GM19328 (cell line): ENCODE data around the gene CEP85.
"Not testable (repeated sequence)": the region's sequence is repeated elsewhere in the genome, so short reads cannot be mapped to it uniquely, and the experiment has no call there.

ENCODE experiments used
- ATAC-seq: cut with Tn5 transposase; IDR thresholded peaks from one replicate; pipeline ENCODE4 v1.9.1; 2021; ENCODE audit warnings: mild to moderate bottlenecking, moderate library complexity; ENCODE audit not compliant: unreplicated experiment

The CEP85 gene

DNA sequence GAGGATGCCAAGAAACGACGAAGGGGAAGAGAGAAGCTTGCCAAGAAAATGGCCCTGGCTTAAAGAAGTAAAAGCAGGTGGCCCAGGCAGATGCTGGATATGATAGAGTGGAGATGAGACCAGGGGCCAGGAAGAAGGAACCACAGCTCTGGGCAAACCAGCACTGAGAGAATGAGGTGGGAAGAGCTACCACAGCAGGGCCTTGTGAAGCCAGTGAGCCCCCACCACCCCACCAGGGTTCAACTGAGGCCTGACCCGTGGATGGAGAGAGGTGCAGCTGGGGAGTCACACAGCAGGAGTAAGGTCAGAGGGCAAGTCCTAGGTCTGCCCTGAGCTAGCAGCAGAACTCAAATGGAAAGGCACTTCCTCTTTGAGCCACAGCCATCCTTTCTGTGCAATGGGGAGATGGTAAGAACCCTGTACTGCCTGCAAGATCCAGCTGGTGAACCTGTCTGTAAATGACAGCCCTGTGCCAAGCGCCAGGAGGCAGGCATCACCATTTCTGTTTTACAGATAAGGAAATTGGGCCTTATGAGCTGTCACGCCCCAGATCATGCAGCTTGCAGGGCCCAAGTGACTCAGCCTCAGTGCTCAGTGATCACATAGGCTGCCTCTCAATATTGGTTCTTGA lies 54.4 kb downstream of the CEP85 start:
- ATAC-seq, result no peak

DNA sequence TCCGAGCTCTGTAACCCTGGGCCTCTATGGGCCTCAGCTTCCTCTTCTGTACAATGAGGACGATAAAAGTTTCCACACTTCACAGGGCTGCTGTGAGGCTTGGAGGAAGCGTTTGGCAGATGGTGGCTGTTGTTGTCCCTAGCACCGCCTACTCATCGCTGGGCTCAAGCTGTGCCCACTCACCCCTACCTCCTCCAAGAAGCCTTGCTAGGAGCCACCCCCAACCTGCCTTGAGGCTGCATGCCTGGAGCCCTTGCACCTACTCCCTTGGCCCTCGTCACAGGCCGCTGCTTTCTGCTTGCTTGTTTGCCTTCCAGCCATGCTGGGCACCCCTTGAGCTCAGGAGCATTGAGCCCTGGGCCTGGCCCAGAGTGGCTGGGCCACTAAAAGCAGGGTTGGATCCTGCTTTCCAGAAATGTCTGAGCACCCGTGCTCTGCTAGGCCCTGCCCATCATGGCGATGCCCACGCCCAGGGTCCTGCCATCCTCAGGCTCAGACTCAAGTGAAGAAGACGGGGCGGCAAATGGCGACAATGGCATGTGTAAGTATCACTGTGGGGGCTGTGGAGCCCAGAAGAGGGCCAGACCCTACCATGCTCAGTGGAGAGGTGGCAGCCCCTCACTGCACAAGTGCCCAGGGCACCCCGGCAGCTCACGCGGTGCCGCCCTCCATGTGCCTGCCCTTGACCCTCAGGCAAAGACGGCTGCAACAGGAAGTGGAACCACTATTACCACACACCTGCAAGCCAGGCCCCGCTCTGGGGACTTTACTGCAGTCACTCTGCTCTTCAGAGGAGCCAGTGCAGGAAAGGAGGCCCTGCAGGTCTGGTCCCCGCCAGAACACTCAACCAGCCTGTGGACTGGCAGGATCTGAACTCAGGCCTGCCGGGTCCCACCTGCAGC lies 55.4 kb downstream of the CEP85 start:
- ATAC-seq, result no peak

DNA sequence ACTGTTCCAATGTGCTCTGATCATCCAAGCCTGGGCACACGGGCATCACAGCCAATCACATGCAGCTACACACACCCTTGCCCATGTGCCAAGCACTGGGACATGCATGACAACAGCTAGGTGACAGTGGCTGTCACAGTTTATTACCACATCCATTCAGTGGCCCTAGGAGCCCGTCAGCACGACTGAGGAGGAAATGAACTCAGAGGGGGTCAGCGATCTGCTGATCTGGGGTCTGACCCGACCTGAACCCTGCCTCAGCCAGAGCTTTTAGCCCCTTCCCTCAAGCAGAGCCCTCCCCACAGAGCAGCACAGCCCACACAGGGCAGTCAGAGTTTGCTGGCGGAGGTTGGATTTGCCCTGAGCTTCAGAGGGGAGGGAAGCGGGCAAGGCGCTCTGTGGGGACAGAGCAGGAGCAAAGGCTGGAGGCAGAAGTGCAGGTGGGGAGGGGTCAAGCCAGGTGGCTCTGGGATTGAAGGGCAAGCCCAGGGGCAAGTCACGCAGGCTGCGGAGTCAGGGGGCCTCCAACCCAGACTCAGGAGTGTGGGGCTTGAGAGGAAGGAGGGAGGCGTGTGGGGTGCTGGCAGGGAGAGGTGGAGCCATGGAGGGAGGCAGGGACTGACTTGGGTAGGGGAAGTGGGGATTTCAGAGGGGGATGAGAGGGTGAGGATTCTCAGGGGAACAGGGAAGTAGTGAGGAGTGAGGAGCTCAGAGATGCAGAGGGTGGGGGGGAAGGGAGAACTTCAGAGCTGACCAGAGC lies 56.3 kb downstream of the CEP85 start:
- no peak for ATAC-seq

DNA sequence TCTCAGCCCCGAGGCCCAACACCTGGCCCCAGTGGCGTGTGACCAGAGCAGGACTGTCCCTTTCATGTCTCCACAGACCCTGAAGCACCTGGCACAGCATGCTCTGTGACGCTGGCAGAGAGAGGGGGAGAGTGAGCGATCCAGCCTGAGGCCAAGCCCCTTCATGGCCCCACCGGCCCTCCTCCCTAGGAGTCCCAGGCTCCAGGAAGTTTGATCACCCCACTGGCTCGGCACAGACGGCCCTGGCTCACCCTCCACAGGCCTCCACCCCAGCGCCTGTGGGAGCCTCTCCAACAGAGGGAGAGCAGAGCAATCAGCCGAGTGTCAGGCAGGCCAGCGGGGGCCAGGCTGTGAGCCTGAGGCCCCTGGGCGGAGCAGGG lies 56.9 kb downstream of the CEP85 start:
- ATAC-seq, result no peak

DNA sequence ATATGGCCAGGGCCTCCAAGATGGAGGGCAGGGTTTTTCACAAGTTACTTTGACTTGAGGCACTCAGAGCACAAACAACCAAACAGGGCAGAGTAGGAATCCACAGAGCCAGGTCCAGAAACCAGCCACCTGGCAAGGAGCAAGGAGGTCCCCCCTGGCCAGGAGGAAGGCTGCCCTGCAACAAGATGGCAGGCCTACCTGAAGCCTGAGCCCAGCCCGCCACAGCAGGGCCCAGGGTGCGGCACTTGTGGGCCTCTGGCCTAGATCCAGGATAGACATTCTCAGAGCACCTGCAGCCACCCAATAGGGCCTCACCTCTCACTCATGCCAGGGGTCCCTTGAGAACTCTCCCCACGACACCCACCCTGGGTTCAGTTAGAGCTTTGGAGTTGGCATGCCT lies 57.4 kb downstream of the CEP85 start:
- ATAC-seq, result no peak

DNA sequence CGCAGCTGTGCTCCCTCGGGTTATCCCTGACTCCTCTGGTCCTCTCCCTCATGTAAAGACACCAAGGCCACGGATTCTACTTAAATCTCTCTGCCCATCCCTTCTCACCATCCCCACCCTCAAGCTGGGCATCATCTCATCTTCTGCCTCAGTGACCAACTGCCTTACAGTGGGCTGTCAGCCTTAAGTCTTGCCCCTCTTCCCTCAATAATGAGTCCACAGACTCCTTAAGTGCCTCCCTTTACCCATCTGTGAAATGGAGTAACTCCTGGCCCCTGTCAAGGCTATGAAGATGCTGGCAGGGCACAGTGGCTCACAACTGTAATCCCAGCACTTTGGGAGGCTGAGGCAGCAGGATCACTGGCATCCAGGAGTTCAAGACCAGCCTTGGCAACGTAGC lies 57.9 kb downstream of the CEP85 start:
- ATAC-seq, result no peak

DNA sequence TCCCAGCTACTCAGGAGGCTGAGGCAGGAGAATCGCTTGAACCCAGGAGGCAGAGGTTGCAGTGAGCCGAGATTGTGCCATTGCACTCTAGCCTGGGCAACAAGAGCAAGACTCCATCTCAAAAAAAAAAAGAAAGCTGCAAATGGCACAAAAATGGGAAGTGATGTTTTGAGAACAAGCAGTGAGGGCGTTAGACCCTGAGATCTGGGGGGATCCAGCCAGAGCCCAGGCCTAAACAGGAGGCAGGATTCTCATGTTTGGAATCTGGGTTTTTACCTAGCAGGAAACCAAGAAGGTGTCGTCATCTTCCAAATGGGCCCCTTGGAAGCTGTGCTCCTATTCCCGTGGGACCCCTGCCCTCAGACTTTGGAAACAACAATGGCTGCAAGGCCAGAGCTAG lies 58.7 kb downstream of the CEP85 start:
- not testable (repeated sequence) for ATAC-seq

DNA sequence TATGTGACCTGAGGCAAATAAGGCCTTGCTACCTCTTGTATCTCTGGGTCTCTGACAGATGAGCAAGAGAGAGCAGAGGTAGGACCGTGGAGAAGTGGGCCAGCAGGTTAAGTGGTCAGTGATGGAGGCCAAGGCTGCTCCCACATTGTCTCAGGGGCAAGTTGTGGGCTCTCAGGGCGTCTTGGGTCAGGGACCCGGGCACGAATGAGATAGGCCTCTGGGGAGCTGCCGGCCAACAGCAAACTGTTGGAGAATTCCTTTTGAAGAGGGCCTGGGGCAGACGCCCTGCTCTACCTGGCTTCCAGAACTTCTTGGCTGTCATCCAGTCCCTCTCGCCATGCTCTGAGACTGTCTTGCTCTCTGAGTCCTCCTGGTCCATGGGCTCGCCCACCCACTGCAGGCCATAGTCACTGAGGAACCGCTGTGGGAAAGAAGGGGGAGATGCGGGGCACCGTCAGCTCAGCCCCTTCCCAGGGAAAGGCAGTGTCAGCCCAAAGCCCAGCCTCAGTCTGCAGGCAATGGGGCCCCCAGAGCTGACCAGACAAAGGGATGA lies 60.0 kb downstream of the CEP85 start:
- ATAC-seq, result no peak

DNA sequence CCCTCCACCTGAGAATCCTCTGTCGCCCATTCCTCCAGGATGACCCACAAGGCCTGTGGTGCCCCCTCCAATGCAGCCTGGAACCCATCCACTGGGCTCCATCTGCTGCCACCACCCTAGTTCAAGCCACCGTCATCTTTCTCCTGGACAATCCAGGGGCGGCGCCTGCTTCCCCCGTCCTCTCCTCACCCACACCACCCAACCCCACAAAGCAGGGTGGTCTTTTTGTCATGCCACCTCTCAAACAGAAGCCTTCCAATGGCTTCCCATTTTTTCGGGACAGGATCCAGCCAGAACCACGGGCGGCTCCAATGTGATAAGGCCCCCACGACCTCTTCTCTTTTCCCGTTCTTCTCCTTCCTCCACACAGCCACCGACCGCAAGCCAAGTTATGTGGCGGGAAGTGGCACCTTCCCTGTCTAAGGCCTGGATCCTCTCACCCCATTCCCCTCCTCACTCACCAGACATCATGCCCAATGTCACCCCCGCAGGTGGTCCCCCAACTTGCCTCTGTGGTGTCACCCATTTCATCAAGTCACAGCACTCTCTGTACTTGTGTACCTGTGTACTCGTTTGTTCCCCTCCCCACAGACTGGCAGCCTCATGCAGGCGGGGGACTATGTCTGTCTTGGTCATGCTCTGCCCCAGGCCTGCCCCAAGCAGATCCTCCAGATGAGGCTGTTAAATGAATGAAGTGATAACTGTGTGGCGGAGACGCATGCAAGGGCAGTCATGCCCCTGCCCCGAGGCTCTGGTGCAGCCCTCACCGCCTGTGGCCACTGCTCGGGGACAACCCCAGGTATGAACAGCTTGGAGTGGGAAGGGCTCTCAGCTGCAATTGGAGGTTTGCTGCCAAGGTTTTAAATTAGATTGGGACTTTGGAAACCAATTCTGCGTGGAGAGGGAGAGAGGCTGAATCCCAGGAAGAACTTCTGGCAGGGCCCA lies 61.5 kb downstream of the CEP85 start:
- ATAC-seq, result no peak

DNA sequence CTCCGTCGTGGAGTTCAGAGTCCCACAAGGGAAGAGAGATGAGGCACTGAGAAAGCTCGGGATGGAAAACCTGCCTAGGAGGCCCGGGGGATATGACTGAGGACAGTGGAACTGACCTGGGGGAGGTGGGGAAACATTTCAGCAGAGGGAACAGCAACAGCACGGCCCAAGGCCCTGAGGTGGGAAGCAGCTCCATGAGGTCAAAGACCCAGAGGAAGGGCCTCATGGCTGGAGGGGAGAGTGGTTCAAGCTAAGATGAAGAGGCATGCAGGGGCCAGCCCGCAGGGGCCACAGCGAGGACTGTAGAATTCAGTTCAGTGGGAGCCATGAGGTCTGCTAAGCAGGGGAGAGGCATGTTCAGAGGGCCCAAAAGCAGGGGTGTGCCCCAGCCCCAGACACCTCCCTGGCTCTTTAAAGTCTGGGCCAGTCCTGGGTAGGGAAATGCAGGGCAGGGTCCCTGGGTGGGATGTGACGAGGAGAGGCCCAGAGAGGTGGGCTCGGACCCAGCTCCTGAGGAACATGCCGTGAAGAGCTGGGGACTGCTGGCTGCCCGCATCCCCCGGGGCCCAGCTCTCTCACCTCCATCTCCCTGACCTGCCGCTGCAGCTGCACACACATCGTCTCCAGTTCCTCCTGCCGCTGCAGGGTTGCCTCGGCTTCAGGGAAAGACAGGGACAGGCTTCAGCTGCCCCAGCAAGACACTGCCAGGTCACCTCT lies 62.5 kb downstream of the CEP85 start:
- no peak for ATAC-seq

DNA sequence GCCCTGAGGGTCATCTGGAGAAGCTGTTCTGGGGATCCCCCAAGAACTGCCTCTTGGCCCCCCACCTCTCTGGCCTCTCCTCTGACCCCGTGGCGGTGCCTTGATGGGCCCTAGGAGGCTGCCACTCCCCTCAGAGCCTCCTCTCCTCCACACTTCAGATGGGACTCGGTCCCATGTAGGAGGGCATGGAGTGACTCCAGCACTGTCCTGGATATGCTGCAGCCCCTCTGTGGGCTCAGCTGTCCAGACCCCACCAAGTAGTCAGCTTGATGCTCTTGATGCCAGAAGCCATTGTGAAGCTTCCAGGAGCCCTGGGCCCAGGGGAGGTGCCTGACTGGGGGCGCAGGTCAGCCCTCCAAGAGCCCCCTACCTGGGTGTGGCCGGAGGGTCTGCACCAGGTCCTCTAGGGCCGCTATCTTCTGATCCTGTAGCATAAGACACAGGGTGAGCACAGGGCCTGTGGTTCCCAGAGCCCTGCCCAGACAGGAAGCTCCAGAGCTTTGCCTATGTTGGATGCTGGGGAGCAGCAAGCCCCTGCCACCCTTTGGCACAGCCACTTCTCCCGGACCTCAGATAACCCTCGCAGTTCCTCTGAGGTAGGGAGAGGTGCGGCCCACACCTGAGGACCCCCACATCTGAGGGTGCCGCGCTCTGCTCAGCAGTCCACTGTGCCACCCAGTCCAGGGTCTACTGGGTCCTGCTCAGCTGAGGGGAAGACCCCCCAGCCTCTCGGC lies 63.2 kb downstream of the CEP85 start:
- no peak for ATAC-seq

DNA sequence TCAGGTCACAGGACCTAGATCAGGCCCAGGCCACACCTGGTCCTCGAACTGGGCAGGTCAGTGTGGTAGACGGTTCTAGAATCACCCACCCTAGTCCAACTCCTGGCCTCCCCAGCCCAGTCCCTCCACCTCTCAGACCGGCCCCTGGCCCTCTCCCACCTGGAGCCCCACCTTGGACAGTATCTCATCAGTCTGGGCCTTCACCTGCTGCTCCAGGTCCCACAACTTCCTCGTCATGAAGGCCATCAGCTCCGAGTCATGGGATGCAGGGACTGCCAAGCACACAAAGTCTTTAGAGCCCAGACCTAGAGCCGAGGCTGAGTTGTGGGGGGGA lies 63.8 kb downstream of the CEP85 start:
- ATAC-seq, result no peak

DNA sequence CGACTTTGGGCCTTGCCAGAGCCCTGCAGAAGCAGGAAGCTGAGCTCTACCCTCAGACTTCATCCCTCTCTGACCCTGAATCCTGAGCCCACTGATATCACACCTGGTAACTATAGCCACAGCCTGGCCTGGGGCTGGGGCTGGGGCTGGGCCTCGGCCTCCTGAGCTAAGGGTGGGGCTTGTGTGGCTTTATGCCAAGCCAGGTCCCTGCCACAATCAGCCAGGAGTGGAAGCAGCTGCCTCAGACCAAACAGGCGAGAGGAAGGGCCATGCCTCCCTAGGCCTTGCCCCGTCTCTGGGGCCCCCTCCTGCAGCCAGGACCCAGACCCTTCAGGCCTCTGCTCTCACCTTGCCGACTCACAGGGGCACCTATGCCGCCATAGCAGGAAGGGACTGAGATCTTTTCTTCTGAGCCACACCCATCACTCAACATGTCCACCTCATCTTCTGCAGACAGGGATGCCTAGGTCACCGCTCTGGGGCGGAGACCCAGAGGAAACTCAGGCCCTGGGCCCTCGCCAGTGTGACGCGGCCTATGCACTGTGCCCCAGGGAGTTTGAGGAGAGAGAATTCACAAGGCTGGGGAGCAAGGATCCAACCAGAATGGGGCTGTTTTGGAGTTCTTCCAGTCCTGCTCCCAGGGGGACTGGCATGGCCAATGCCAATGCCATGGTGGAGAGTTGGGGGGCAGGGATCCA lies 66.7 kb downstream of the CEP85 start:
- no peak for ATAC-seq

DNA sequence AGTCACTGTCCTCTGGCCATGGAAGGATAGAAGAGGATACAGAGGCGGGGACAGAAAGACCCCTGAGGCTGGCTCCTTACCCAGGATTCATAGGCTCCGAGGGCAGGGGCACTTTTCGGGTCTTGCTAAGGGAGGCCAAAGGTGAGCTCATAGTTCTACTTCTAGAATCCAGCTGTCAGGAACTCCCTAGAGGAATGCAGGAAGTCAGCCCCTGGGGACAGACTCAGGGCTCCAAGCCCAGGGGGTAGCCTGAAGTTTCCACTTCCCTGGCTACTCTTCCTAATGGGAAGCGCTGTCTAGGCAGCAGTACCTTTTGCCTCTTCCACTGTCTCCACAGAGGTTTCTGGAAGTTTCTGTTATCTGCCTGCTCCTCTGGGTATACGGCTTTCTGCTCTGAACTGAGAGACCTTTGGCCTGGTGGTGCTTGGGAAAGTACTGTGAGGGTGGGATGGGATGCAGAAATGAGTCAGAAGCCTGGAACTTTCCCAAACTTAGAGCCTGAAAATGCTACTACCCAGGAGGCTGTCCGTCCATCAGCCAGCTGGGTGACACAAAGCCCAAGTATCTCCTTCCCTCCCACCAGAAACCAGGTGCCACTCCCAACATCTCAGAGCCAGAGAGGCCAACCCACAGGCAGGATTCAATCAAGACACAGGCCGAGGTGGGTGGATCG lies 68.9 kb downstream of the CEP85 start:
- ATAC-seq, result no peak

DNA sequence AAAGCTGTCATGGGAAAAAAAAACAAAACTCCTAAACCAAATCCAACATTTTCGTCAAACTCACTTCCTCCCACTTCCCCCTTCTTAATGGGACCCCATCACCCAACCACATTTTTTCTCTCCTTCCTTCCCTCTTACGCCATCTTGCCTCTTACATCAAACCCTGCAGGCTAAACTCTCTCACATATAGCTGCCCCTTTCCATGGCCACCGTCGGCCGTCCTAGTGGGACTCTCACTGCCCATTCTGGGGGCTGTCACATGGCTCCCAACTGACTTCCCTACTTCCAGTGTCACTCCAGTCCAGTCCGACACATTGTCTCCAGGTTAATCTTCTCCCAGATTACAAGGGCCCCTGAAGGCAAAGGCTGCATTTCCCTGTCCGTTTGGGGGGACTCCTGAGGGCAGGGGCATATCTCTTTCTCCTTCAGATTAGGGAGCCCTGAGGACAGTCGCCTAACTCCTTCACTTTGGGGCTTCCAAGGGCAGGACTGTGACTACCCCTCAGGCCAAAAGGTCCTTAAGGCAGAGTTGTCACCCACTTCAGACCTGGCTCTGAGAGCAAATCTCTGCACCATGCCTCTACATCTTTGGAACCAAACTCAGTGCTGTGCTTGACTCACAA lies 71.8 kb downstream of the CEP85 start:
- ATAC-seq, result no peak

DNA sequence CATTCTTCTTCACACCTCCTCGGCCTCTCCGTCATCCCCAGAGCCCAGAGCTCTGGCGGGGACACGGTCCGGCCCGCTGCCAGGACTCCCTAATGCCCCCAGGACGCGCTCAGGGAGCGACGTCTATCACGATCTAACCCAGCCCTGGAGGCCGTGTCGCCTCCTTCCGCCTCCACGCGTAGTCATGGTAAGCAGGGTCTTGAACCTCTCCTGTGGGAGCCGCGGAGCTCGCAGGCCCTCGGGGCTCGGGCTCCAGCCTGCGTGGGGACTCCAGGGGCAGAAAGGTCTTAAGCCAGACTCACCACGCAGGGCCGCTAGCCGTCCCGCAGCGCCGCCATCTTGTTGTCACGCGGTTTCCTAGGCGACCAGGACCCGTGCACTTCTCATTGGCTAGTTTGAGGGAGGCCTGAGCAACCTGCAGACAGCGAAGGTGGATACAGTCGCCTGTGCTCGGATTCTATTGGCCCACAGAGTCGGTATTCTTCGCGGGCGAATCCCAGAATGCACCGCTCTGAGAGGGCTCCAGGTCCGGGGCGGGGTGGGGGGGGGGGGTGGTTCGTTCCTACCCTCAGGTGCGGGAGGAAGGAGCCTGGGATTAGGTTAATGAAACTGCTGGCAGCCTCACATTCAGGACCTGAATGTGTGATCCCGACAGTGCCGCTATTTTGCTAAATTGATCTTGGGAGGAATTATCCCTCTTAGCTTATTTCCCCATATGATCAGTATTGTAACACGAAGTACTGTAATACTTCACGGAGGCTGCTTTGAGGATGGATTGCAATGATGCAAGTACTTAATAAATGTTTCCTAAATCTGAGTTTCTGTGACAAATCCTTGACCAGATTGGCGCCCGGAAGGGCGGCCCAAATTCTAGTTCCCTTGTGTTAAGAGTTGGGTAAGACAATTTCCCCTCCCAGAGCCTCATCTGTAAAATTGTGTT lies 72.6 kb downstream of the CEP85 start, which contains the start of gene UBXN11:
Gene UBXN11 (minus strand): TSS at position 347 of the 940 bp plus-strand sequence. CDS start 3,753 bp downstream, outside the sequence.
- peak; percentile 96 for ATAC-seq
